K562 (cell line): ENCODE results near the gene RSPH9. TPM values are rescaled to one million over a fixed set of nuclear protein-coding genes. Genes with fewer than 3 reads are reported as not detected.

ENCODE experiments used
- ATAC-seq: fragments of 200-7000 bp; cut with Tn5 transposase; 3 replicates; pipeline ENCODE4 v1.9.1; 2020; ENCODE audit warnings: moderate library complexity
- BruUV-seq: library from RNA; stranded (reverse); fragments of 400-500 nt; replicated peaks from 2 replicates; lab custom pipeline; 2021; lab: Mats Ljungman, UMichigan
- CTCF ChIA-PET: fragments of 300-600 bp; formaldehyde crosslinking; extraction: SDS; loops from one replicate; lab custom pipeline; 2021; ENCODE audit warnings: low intra/inter-chr PET ratio; lab: Yijun Ruan, JAX
- POLR2A ChIA-PET: fragments of 300-600, 350-650 bp; sonication (Branson Sonifier 250); formaldehyde crosslinking; extraction: SDS; loops from one replicate; lab custom pipeline; 2021; ENCODE audit warnings: antibody characterized with exemption, inconsistent platforms; lab: Yijun Ruan, JAX
- DNase-seq, 4 experiments: peaks; one replicate each; pipeline versions ENCODE4 v3.0.0 to v3.0.0-alpha.2; 2011 to 2018; ENCODE audit warnings: low spot score in 3 of 4, mixed read lengths in 3 of 4; ENCODE audit errors: extremely low read depth in 1 of 4
- FAIRE-seq: peaks from 2 replicates; lab custom pipeline; 2011; peaks lifted over from hg19 to GRCh38; lab: Jason Lieb, UNC
- H2AFZ ChIP-seq: 2 replicates; pipeline ENCODE4 v1.6.0; 2011; ENCODE audit warnings: low read depth, low read length, control low read depth, inconsistent platforms
- H3K27ac ChIP-seq: fragments of 200-600 bp; 3 replicates; pipeline ENCODE4 v1.8.0; 2011; ENCODE audit warnings: low read depth, mild to moderate bottlenecking, control low read depth, inconsistent platforms, low read length, moderate library complexity, mixed read lengths; ENCODE audit errors: extremely low read depth
- H3K27me3 ChIP-seq, 2 experiments: fragments of 300-600 bp in 1 of 2; 2 replicates in 1 of 2; 3 replicates in 1 of 2; pipeline versions ENCODE4 v1.6.0 to v1.8.0; 2011; ENCODE audit warnings: inconsistent platforms in 2 of 2, low read length in 2 of 2, mild to moderate bottlenecking in 1 of 2, mixed read lengths in 1 of 2, moderate library complexity in 1 of 2; ENCODE audit not compliant: control insufficient read depth in 2 of 2, insufficient read depth in 2 of 2
- H3K36me3 ChIP-seq: fragments of 300-600 bp; 3 replicates; pipeline ENCODE4 v1.8.0; 2011; ENCODE audit warnings: mild to moderate bottlenecking, low read length, inconsistent platforms; ENCODE audit not compliant: control insufficient read depth, insufficient read depth
- H3K4me1 ChIP-seq, 2 experiments: fragments of 200-600 bp in 1 of 2; replicated peaks in 1 of 2; 2 replicates in 1 of 2; 3 replicates in 1 of 2; pipeline versions ENCODE4 v1.5.1 to v1.8.0; 2011; ENCODE audit warnings: inconsistent platforms in 2 of 2, low read length in 2 of 2, mild to moderate bottlenecking in 1 of 2, mixed read lengths in 1 of 2, moderate library complexity in 1 of 2; ENCODE audit not compliant: control insufficient read depth in 2 of 2, insufficient read depth in 2 of 2
- H3K4me2 ChIP-seq: 2 replicates; pipeline ENCODE4 v1.6.1; 2011; ENCODE audit warnings: low read length, control low read depth, inconsistent platforms, mixed read lengths; ENCODE audit not compliant: insufficient read depth
- H3K4me3 ChIP-seq: fragments of 200-600 bp; sonication (generic), shearing (Covaris generic); 2 replicates; pipeline ENCODE4 v1.5.1; 2016; ENCODE audit warnings: control low read depth, inconsistent platforms
- H3K79me2 ChIP-seq: fragments of 200-600 bp; 3 replicates; pipeline ENCODE4 v1.8.0; 2011; ENCODE audit warnings: low read length, inconsistent platforms; ENCODE audit not compliant: control insufficient read depth, insufficient read depth
- H3K9ac ChIP-seq, 2 experiments: 2 replicates each; pipeline versions ENCODE4 v1.6.0 to v1.6.1; 2011; ENCODE audit warnings: low read depth in 2 of 2, low read length in 2 of 2, control low read depth in 1 of 2, inconsistent platforms in 1 of 2, mild to moderate bottlenecking in 1 of 2, mixed read lengths in 1 of 2; ENCODE audit not compliant: insufficient read depth in 1 of 2
- H3K9me1 ChIP-seq: one replicate; pipeline ENCODE4 v1.6.0; 2011; ENCODE audit warnings: inconsistent platforms, mild to moderate bottlenecking, low read length, moderate library complexity; ENCODE audit not compliant: control insufficient read depth, insufficient read depth
- H3K9me3 ChIP-seq: replicated peaks from 2 replicates; pipeline ENCODE4 v1.5.1; 2011; ENCODE audit warnings: low read depth, low read length, inconsistent platforms; ENCODE audit not compliant: control insufficient read depth, insufficient read depth
- H4K20me1 ChIP-seq: replicated peaks from 2 replicates; pipeline ENCODE4 v1.6.1; 2011; ENCODE audit warnings: low read length, inconsistent platforms, mixed read lengths; ENCODE audit not compliant: control insufficient read depth, insufficient read depth
- CTCFL ChIP-seq: IDR thresholded peaks from 2 replicates; pipeline ENCODE4 v1.6.1; 2011; ENCODE audit warnings: borderline replicate concordance, low read depth, mild to moderate bottlenecking, moderate library complexity, low read length; ENCODE audit not compliant: insufficient read depth, poor library complexity, severe bottlenecking
- STAG1 ChIP-seq: sonication (generic); formaldehyde crosslinking; IDR thresholded peaks from 2 replicates; pipeline ENCODE4 v1.5.0; 2020; ENCODE audit warnings: missing genetic modification reagents, borderline replicate concordance
- WGBS: fragments of 100-300 bp; shearing (Covaris generic); methylation state at CpG from one replicate; pipeline ENCODE4 v1.1.6; 2016; ENCODE audit warnings: low coverage, mixed read lengths; ENCODE audit not compliant: insufficient coverage; ENCODE audit errors: missing lambda C conversion rate; 5-methylcytosine and 5-hydroxymethylcytosine counted together
- in situ Hi-C: fragments of 300-500 bp; cut with MboI; formaldehyde crosslinking; loops from 4 replicates; pipeline ENCODE4 v1.15.0; 2018; ENCODE audit warnings: inconsistent platforms, mixed read lengths
- intact Hi-C: fragments of 100-400 bp; cut with micrococcal nuclease; formaldehyde crosslinking; loops from 2 replicates; pipeline ENCODE4 v1.14.2; 2022
- polyA plus RNA-seq, 8 experiments: library from polyadenylated mRNA; depleted of rRNA in 4 of 8; stranded (reverse) in 5 of 8; unstranded in 3 of 8; fragments of >200 nt; fragmentation: Nextera tagmentation in 2 of 8; fragmentation: Illumina TruSeq in 1 of 8; extraction: Ambion mirVana in 2 of 8; extraction: Trizol in 1 of 8; gene quantifications; 2 replicates each; pipeline versions ENCODE4 v1.2.1 to v1.2.3, GENCODE V29; 2011 to 2014; ENCODE audit warnings: inconsistent platforms in 1 of 8, missing spikeins in 1 of 8
- total RNA-seq, 7 experiments: library from RNA; depleted of rRNA in 6 of 7; stranded (reverse); fragments of >200 nt in 6 of 7; fragmentation: Illumina TruSeq in 2 of 7; extraction: Trizol in 2 of 7; gene quantifications; 2 replicates each; pipeline versions ENCODE4 v1.2.1 to v1.2.3, GENCODE V29; 2011 to 2021; ENCODE audit warnings: low replicate concordance in 1 of 7

The RSPH9 gene
- total and polyA plus RNA-seq, 9 of the 15 experiments (the other 6 are each of a cell fraction or from before 2014, with no cell fraction given) = 0.05 to 0.60 (median 0.39) TPM; not detected in 6

DNA sequence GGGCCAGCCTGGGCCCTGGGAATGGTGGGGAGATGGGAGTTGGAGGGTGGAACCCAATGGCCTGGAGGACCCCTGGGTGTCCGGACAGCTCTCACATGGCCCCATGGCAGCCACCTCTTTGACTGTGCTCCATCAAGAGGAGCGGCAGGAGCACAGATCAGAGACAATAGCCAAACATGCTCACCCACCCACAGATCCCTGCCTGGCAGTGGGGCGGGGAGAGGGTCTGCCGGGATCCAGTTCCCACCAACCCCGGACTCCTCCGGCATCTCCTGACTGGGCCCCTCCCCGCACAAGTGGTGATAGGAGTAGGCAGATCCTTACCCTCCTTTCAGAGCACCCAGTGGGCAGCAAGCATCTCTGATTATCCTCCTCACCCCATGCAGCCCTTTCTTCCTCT, 74.7 kb downstream of the RSPH9 start:
- DNase-seq (no peak), FAIRE-seq (no peak), ATAC-seq (no peak)
- no peaks in the 10 kb centered on the region for H4K20me1 ChIP-seq
- WGBS = 43% methylated on average over 7 of the region's 7 CpGs
- H3K4me1 ChIP-seq = peaks cover 26 to 27% of the 10 kb centered on the region in 2 experiments
- no peaks in the 10 kb centered on the region for H3K79me2 ChIP-seq
- TF ChIP-seq STAG1 (0 out of 2 replicates have a peak, but pooled peaks have one; percentile 15), CTCFL (no peak)
- POLR2A ChIA-PET = interaction anchor here (0.6 to 1.5 kb wide), 5 partner anchors 11 to 99 kb away, joined by 3 to 8 read pairs (median 3); no protein-coding TSS in a partner anchor
- H3K9ac ChIP-seq = peak overlapping the region in 1 of 2 experiments; percentile 60; a peak in 1 of 4 replicates
- peaks cover 3% of the 10 kb centered on the region for H3K9me1 ChIP-seq
- in situ Hi-C loops = no loop called here
- intact Hi-C loops = no loop called here
- no peaks in the 10 kb centered on the region for H3K36me3 ChIP-seq
- H3K4me2 ChIP-seq = no peak overlapping the region
- no peak overlapping the region for H3K4me3 ChIP-seq
- CTCF ChIA-PET = no interaction called here
- BruUV-seq = no TSS peak
- H3K27me3 ChIP-seq = no peaks in the 10 kb centered on the region; a peak in 1 of 5 replicates
- no peaks in the 10 kb centered on the region for H3K9me3 ChIP-seq
- no peak overlapping the region for H2AFZ ChIP-seq
- H3K27ac ChIP-seq = no peak overlapping the region
